ENCODE results near the gene PCGF5. TPM values are rescaled to one million over a fixed set of nuclear protein-coding genes. Genes with fewer than 3 reads are reported as not detected.

The PCGF5 gene
- total and polyA plus RNA-seq, 10 of the 15 experiments (the other 5 are each of a cell fraction or from before 2014, with no cell fraction given): 33.2 to 79.7 (median 50.7) TPM

- TF ChIP-seq PML (IDR thresholded peaks at IDR 0.05; ENCODE audit: low read length) (no peak), CHD1 (IDR thresholded peaks at IDR 0.05; ENCODE audit: low read depth, low read length) (no peak), CBX3 (IDR thresholded peaks at IDR 0.05; ENCODE audit: borderline replicate concordance, low read depth) (no peak), EGR1 (IDR thresholded peaks at IDR 0.05; ENCODE audit: borderline replicate concordance in 1 of 2, low read depth in 2 of 2, low read length in 2 of 2) (no peak)
These were observed 32.8 kb downstream of the PCGF5 start (continued) for GRCh38 chr10:91253300-91253699.

GRCh38 chr10:91257310-91257709 lies 36.8 kb downstream of the PCGF5 start:
- in situ Hi-C loops (cut with MboI): no loop called here
- POLR2A ChIA-PET: no interaction called here
- TF ChIP-seq MYC (IDR thresholded peaks at IDR 0.05; ENCODE audit: insufficient read depth, insufficient read length, insufficient replicate concordance, low read length, severe bottlenecking): no peak
- TF ChIP-seq CBX3 (IDR thresholded peaks at IDR 0.05; ENCODE audit: borderline replicate concordance, low read depth): no peak
- no peak for TF ChIP-seq REST (IDR thresholded peaks at IDR 0.05; ENCODE audit: low read depth, low read length)
- no peak for TF ChIP-seq PRDM15 (CRISPR knock-in tag; IDR thresholded peaks at IDR 0.05)
- no peak for TF ChIP-seq NFYB (IDR thresholded peaks at IDR 0.05; ENCODE audit: insufficient read depth, low read depth, low read length)
- no peak for TF ChIP-seq TCF3 (IDR thresholded peaks at IDR 0.05; ENCODE audit: borderline replicate concordance, insufficient read depth, low read depth, low read length)
- no peak for TF ChIP-seq IRF4 (IDR thresholded peaks at IDR 0.05; ENCODE audit: low read depth, low read length)
- TF ChIP-seq ZNF217 (IDR thresholded peaks at IDR 0.05): no peak
- TF ChIP-seq RBBP5 (conservative IDR thresholded peaks at IDR 0.05): no peak
- no peak for TF ChIP-seq ZZZ3 (IDR thresholded peaks at IDR 0.05; ENCODE audit: control insufficient read depth, insufficient read length, low read depth)
- no peak for TF ChIP-seq TBL1XR1 (IDR thresholded peaks at IDR 0.05; ENCODE audit: low read depth, low read length)
- no peak for TF ChIP-seq IRF3 (IDR thresholded peaks at IDR 0.05)

More at GRCh38 chr10:91257310-91257709, 36.8 kb downstream of the PCGF5 start:
- Histone ChIP-seq H3K9ac (ENCODE audit: control insufficient read depth, insufficient read depth, low read length) (no peak overlapping the region), H3K4me2 (ENCODE audit: control insufficient read depth, insufficient read depth) (no peak overlapping the region), H3K4me3 (no peak overlapping the region), H3K27me3 (replicated peaks in 1 of 2; ENCODE audit: control insufficient read depth in 2 of 2, insufficient read depth in 2 of 2, low read length in 1 of 2) (no peaks in the 10 kb centered on the region), H3K4me1 (ENCODE audit: control insufficient read depth, insufficient read depth, low read length) (no peaks in the 10 kb centered on the region), H3K36me3 (ENCODE audit: control insufficient read depth in 2 of 2, insufficient read depth in 2 of 2, low read length in 1 of 2) (peaks cover 2 to 22% of the 10 kb centered on the region in 2 experiments), H3K79me2 (ENCODE audit: control insufficient read depth, insufficient read depth, low read length) (no peaks in the 10 kb centered on the region), H3K9me3 (replicated peaks; ENCODE audit: control insufficient read depth, insufficient read depth, low read length) (peaks cover 8% of the 10 kb centered on the region), H2AFZ (ENCODE audit: control insufficient read depth, low read depth, low read length) (no peak overlapping the region), H3K27ac (ENCODE audit: control insufficient read depth, insufficient read depth) (no peak overlapping the region), H4K20me1 (ENCODE audit: control insufficient read depth, insufficient read depth) (no peaks in the 10 kb centered on the region)
- DNase-seq (ENCODE audit: low read depth, low spot score): no peak
- RAD21 ChIA-PET (ENCODE audit: unreplicated experiment): no interaction called here
- intact Hi-C loops (cut with micrococcal nuclease; ENCODE audit: unreplicated experiment): no loop called here
- ATAC-seq: no peak
- FAIRE-seq: no peak
- no TSS peak for BruUV-seq (replicated peaks)
- WGBS (ENCODE audit: insufficient coverage, insufficient replicate concordance, low lambda C conversion rate, missing lambda C conversion rate): 94% methylated on average over 3 of the region's 3 CpGs
- SMC1A ChIA-PET (ENCODE audit: uncharacterized antibody, unreplicated experiment): interaction anchor here (2.6 kb wide), 1 partner anchor 346 kb away, joined by 10 read pairs; no protein-coding TSS in a partner anchor
- CTCF ChIA-PET: interaction anchor here (0.8 to 1.7 kb wide), 3 partner anchors 41 to 251 kb away, joined by 3 to 6 read pairs (median 4); no protein-coding TSS in a partner anchor

Data from GM12878 (cell line).